HL-60/S4 (cell line): ENCODE results near the gene PTGS2.

Experiments used
- in situ Hi-C: fragments of 300-500 bp; cut with MboI; formaldehyde crosslinking; loops from 2 replicates; pipeline ENCODE4 v1.14.3; 2022; ENCODE audit warnings: low sequenced_read_pairs

Gene PTGS2

DNA sequence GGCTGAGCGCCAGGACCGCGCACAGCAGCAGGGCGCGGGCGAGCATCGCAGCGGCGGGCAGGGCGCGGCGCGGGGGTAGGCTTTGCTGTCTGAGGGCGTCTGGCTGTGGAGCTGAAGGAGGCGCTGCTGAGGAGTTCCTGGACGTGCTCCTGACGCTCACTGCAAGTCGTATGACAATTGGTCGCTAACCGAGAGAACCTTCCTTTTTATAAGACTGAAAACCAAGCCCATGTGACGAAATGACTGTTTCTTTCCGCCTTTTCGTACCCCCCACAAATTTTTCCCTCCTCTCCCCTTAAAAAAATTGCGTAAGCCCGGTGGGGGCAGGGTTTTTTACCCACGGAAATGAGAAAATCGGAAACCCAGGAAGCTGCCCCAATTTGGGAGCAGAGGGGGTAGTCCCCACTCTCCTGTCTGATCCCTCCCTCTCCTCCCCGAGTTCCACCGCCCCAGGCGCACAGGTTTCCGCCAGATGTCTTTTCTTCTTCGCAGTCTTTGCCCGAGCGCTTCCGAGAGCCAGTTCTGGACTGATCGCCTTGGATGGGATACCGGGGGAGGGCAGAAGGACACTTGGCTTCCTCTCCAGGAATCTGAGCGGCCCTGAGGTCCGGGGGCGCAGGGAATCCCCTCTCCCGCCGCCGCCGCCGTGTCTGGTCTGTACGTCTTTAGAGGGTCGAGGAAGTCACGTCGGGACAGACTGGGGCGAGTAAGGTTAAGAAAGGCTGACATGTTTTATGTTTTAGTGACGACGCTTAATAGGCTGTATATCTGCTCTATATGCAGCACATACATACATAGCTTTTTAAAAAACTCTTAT is at the start of gene PTGS2:
TSS of gene PTGS2 (minus strand) at position 179 of the 817 bp plus-strand sequence. CDS start at position 46, 133 bp downstream.
- in situ Hi-C loops, result no loop called here

DNA sequence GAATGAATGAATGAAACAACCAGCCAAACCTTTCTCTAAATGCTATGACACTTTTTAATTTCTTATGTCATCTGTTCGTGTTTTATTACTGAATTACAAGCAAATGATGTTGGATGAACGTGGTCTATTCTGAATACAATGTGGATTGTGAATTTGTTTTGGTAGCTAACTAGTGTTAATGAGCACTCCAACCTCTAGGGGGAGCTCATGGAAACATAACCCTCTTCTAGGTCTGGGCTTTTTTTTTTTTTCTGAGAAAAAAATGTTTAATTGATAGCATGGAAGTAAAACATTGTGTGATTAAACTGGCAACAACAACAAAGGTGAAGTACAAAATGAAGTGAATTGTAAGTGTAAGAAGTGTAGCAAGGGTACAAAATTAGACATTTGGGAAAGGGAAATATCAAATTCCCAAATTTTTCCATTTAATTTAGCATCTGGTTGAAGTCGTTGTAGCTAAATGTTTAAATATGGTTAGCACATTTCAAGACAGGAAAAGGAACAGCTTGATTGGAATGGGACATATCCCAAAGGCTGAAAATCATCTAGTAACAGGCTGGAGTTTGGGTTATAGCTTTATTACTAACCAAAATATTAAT is 42.6 kb upstream of the PTGS2 start:
- in situ Hi-C loops, result no loop called here

DNA sequence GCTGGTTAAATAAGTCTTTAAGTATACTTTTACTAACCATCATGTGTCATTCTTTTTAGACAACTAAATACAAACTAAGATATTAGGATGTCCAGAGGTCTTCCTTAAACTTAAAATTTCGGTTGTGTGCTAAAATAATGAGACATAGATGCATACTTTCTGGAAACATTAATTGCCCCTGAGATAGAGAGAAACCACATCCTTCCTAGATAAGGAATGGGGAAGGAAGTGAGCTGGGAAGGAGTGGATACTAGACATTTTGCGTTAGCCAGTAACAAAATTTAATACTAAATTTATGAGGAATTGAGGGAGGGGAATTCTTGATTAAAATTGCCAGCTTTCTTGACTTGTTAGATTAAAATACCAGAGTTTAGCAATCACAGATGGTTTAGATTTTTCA is 37.1 kb upstream of the PTGS2 start:
- in situ Hi-C loops, result no loop called here

GRCh38 chr1:186715887-186716809 is 35.9 kb upstream of the PTGS2 start:
- in situ Hi-C loops, result no loop called here

- in situ Hi-C loops, result no loop called here
Measured at GRCh38 chr1:186710696-186711095, 30.5 kb upstream of the PTGS2 start.

DNA sequence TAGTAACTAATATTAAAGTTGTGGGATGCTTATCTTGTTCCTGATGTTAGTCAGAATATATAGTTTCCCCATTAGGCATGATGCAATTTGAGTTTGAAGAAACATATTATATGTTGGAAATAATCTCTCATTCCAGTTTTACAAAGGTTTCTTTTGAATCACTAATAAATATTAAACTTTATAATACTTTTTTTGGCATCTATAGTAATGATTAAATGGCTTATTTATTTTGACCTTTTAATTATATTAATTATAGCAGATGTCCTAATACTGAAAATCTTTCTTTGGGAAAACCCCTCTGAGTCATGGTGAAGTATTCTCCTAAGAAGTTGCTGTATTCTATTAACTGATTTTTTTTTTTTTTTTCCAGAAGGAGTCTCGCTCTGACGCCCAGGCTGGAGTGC is 28.5 kb upstream of the PTGS2 start:
- in situ Hi-C loops, result no loop called here

GRCh38 chr1:186703209-186703766 is 23.1 kb upstream of the PTGS2 start:
- in situ Hi-C loops, result no loop called here

DNA sequence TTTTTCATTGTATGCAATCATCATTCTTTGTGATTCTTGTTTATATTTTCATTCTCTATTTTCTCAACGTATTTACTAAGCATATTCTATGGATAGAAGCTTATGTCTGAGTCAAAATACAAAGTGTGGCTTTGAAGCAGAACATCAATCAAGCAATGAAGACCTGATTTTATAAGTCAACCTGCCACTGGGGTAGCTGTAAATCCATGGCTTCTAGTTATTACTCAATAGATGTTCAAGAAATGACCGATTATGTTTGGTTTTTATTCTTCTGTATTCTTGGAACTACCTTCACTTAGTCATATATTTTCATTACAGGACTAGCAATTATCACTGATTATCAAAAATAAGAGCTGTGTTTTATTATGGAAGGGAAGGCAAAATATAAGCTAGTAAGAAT is 20.5 kb upstream of the PTGS2 start:
- in situ Hi-C loops, result no loop called here

DNA sequence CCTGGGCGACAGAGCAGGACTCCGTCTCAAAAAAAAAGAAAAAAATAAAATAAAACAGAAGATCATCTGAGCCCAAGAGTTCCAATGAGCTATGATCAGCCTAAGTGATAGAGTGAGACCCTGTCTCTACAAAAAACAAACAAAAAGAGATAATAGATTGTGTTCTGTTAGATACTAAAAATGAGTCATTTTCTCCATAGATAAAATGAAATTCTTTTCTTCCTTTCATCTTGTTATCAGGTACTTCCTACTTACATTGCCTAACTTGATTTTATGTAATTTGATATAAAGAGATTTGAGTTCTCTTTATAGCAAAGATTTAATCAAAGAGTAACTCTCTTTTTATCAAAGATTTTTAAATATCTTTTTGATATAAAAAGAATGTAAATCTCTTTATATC is 19.3 kb upstream of the PTGS2 start:
- in situ Hi-C loops, result no loop called here

DNA sequence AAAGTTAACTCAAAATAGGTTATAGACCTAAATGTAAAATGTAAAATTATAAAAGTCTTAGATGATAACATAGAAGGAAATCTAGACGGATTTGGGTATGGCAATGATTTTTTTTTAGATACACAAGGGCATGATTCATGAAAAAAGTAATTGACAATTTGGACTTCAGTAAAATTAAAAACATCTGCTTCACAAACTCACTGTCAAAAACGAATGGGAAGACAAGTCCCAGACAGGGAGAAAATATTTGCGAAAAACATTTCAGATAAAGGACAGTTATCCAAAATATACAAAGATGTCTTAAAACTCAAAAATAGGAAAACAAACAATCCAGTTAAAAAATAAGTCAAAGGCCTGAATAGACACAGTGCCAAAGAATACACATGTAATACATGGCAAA is 9.7 kb upstream of the PTGS2 start:
- in situ Hi-C loops, result no loop called here

- in situ Hi-C loops, result no loop called here
Measured at GRCh38 chr1:186689376-186689775, 9.2 kb upstream of the PTGS2 start.

DNA sequence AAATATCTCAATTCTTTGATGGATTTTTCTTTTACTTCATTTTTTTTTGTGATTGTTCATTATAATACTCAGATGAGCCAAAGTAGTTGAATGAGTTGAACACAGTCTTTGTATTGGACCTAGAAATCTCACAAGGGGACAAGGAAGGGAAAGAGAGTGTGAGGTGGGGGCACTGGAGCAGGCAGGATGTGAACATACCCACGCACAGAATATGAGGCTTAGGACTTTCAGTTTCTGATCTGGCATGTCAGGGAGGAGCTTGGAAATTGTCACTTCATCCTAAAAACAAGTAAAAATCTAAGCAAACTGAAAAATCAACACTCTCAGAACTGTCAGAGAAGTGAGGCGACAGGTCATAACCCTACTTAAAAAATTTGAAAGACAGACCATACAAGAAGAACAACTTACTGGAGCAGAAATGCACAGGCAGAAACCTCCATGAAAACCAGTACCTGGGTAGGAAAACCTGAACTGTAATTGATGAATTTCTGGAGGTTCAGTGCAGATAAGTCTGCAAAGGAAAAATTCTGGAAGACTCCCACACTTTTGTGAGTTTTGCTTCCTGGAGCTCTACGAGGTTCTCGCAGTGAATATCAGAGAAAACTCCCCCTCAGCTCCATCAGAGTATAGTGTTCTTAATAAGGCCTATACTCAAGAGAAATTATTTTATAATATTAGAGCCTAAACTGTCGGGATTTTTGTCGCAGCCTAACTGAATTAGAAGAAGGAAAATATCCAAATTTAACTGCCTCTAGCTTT is 3.6 kb upstream of the PTGS2 start:
- in situ Hi-C loops, result no loop called here

DNA sequence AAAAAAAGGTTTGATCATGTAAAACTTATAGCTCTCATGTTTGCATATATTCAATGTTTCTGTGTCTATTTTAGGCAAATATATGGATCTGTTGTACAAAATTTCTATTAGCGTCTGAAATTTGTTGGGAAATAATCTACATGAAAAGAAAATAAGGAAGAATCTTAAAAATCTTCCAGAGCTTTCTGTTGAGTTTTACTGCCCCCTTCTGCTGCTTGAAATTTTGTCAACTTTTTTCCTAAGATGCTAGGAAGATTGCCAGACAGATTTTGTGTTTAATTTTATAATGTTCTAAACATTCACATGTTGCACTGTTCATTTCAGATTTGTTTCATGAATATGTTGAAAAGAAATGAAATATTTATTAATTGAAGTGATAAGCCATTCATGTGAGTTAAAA is 2.5 kb upstream of the PTGS2 start:
- in situ Hi-C loops, result no loop called here

- in situ Hi-C loops, result no loop called here
Measured at GRCh38 chr1:186681801-186682200, 1.6 kb upstream of the PTGS2 start.

DNA sequence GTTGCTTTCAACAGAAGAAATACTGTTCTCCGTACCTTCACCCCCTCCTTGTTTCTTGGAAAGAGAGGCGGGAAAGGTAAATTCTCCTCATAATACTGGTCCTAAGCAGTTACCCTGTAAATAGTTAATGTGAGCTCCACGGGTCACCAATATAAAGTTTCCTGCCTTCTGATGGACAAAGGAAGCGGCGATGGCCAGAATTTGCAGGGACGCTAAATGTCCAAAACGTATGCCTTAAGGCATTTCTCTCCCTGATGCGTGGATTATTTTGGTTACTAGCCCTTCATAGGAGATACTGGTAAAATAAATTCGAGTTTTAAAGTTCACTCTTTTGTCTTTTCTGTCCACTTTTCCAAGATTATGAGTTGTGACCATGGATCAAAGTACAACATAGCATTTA is 898 bp upstream of the PTGS2 start:
- in situ Hi-C loops, result no loop called here

DNA sequence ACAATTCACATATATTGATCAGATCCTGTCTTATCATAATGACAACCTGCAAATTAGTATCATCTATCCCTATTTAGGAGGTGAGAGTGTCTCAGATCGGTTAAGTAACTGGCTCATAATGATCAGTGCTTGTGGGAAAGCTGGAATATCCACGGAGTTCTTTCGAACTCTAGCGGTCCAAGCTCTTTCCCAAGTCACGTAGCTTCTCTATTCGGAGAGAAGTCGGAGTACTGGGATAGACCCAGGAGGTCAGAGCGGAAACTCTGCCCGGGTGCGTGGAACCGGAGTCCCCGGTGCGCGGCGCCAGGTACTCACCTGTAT is 339 bp downstream of the PTGS2 start:
- in situ Hi-C loops, result no loop called here

DNA sequence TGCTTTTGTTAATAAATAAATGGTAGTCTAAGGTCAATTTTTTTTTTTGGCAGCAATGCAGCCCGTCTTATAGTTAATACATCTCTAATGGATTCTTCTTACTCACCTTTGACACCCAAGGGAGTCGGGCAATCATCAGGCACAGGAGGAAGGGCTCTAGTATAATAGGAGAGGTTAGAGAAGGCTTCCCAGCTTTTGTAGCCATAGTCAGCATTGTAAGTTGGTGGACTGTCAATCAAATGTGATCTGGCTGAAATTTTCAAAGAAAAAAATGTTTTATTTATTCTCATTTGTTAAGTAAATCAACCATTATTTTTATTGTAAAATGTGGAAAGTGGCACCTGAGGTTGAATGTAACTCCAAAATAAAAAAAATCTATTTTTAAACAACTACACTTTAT is 2.1 kb downstream of the PTGS2 start:
- in situ Hi-C loops, result no loop called here

- in situ Hi-C loops, result no loop called here
Measured at GRCh38 chr1:186672596-186672995, 7.6 kb downstream of the PTGS2 start.

DNA sequence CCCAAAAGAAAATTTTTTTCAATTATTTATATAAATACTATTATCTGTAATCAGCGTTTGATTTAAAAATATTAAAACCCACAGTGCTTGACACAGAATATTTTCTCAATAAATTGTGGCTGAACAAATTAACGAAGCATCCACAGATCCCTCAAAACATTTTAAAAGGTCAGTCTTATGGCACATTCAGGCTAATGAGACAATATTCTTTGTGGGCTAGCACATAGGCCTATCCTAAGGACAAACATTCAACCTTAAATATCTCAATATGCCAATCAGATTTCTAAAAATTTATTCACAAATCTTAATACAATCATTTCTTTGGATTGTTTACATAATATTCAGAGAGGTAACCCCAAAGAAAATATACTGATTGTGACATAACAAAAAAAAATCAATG is 8.1 kb downstream of the PTGS2 start:
- in situ Hi-C loops, result no loop called here

DNA sequence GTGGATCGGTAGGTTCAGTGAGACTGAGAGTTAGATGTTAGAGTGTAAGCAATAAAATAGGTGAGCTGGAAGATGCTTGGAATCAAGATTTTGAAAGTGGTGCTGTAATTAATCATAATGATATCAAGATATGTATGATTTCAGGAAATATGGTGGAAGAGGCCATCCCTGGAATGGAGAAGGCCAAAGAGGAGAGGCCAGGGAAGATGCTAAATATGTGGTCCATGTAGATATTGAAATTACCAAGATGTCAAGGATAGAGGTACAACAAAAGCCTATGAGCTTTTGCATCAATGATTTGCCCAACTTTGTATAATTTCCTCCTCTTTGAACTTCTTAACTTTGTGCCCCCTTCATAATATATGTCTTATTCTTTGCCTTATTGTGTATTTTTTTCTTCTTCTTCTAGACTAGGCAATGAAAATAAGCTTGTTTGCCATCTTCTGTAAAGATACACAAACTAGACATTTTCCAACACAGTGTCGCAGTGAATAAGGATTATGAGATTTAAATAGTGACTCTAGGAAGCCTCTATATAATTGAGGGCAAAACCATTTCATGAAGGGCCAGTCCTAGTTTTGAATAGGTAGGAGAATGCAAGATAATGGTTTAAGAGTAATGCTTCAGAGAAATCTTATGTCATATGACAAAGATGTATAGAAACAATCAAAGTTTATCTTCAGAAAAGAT is 8.9 kb downstream of the PTGS2 start:
- in situ Hi-C loops, result no loop called here
